IMR-90 (cell line): ENCODE measurements around the gene IGF2BP3. TPM values are rescaled to one million over a fixed set of nuclear protein-coding genes. Genes with fewer than 3 reads are reported as not detected.

ENCODE experiments used
- ATAC-seq: fragments of 200-7000 bp; cut with Tn5 transposase; 2 replicates; pipeline ENCODE4 v1.9.1; 2020; ENCODE audit warnings: low read depth, mild to moderate bottlenecking, moderate library complexity
- BruUV-seq: library from RNA; stranded (reverse); fragments of 400-500 nt; replicated peaks from 2 replicates; lab custom pipeline; 2021; lab: Mats Ljungman, UMichigan
- CTCF ChIA-PET: fragments of 300-600 bp; formaldehyde crosslinking; extraction: SDS; loops from one replicate; lab custom pipeline; 2021; ENCODE audit warnings: antibody characterized with exemption; lab: Yijun Ruan, JAX
- POLR2A ChIA-PET: fragments of 300-600 bp; sonication (Branson Sonifier 250); formaldehyde crosslinking; loops from one replicate; lab custom pipeline; 2022; ENCODE audit warnings: antibody characterized with exemption; ENCODE audit not compliant: unreplicated experiment; lab: Charles Lee
- DNase-seq: peaks from one replicate; pipeline ENCODE4 v3.0.0; 2013
- H2AFZ ChIP-seq: replicated peaks from 2 replicates; pipeline ENCODE3; 2013; ENCODE audit warnings: low read length, mild to moderate bottlenecking; ENCODE audit not compliant: poor library complexity
- H2AK5ac ChIP-seq: 2 replicates; pipeline ENCODE4 v1.6.1; 2013; ENCODE audit warnings: low read depth, low read length, inconsistent platforms
- H2AK9ac ChIP-seq: replicated peaks from 2 replicates; pipeline ENCODE3; 2013; ENCODE audit warnings: mild to moderate bottlenecking, low read depth, low read length, moderate library complexity; ENCODE audit not compliant: poor library complexity
- H2BK120ac ChIP-seq: 2 replicates; pipeline ENCODE4 v1.6.1; 2013; ENCODE audit warnings: low read depth, low read length, inconsistent platforms
- H2BK15ac ChIP-seq: 3 replicates; pipeline ENCODE4 v1.6.1; 2013; ENCODE audit warnings: low read depth, low read length, inconsistent platforms
- H2BK20ac ChIP-seq: 2 replicates; pipeline ENCODE4 v1.6.1; 2013; ENCODE audit warnings: low read depth, mild to moderate bottlenecking, inconsistent platforms, low read length, moderate library complexity
- H2BK5ac ChIP-seq: 2 replicates; pipeline ENCODE4 v1.6.1; 2013; ENCODE audit warnings: mild to moderate bottlenecking, low read depth, low read length, inconsistent platforms; ENCODE audit not compliant: poor library complexity, severe bottlenecking
- H3K14ac ChIP-seq: replicated peaks from 2 replicates; pipeline ENCODE4 v1.6.1; 2013; ENCODE audit warnings: low read depth, low read length, inconsistent platforms
- H3K18ac ChIP-seq: 2 replicates; pipeline ENCODE4 v1.6.1; 2013; ENCODE audit warnings: low read depth, low read length, control low read depth
- H3K23ac ChIP-seq: 2 replicates; pipeline ENCODE4 v1.6.1; 2013; ENCODE audit warnings: low read depth, low read length, inconsistent platforms
- H3K27ac ChIP-seq: 2 replicates; pipeline ENCODE4 v1.5.1; 2013; ENCODE audit warnings: mild to moderate bottlenecking, control low read depth, low read length; ENCODE audit not compliant: insufficient read depth
- H3K27me3 ChIP-seq: 2 replicates; pipeline ENCODE4 v1.6.1; 2013; ENCODE audit warnings: low read length; ENCODE audit not compliant: control insufficient read depth, insufficient read depth
- H3K36me3 ChIP-seq: 2 replicates; pipeline ENCODE4 v1.6.1; 2013; ENCODE audit warnings: low read length, mixed read lengths; ENCODE audit not compliant: control insufficient read depth, insufficient read depth
- H3K4ac ChIP-seq: 2 replicates; pipeline ENCODE4 v1.6.1; 2013; ENCODE audit warnings: low read depth, low read length, inconsistent platforms
- H3K4me1 ChIP-seq: 2 replicates; pipeline ENCODE4 v1.6.1; 2013; ENCODE audit warnings: low read length, mixed read lengths; ENCODE audit not compliant: control insufficient read depth, insufficient read depth
- H3K4me2 ChIP-seq: 2 replicates; pipeline ENCODE4 v1.6.1; 2013; ENCODE audit warnings: low read depth, mild to moderate bottlenecking, control low read depth, low read length, moderate library complexity
- H3K4me3 ChIP-seq: 2 replicates; pipeline ENCODE4 v1.5.1; 2013; ENCODE audit warnings: low read depth, mild to moderate bottlenecking, control low read depth, low read length, moderate library complexity; ENCODE audit not compliant: insufficient read depth
- H3K56ac ChIP-seq: 2 replicates; pipeline ENCODE4 v1.6.1; 2013; ENCODE audit warnings: low read length, inconsistent platforms; ENCODE audit not compliant: insufficient read depth; ENCODE audit errors: extremely low read depth
- H3K79me1 ChIP-seq, 2 experiments: 2 replicates each; pipeline ENCODE4 v1.6.1; 2013; ENCODE audit warnings: low read length in 2 of 2, inconsistent platforms in 1 of 2, low read depth in 1 of 2
- H3K9ac ChIP-seq: 2 replicates; pipeline ENCODE4 v1.6.1; 2013; ENCODE audit warnings: low read depth, low read length, control low read depth
- H3K9me1 ChIP-seq: 2 replicates; pipeline ENCODE4 v1.6.1; 2013; ENCODE audit warnings: low read length, inconsistent platforms; ENCODE audit not compliant: insufficient read depth
- H3K9me3 ChIP-seq: 2 replicates; pipeline ENCODE4 v1.6.1; 2013; ENCODE audit warnings: low read length; ENCODE audit not compliant: control insufficient read depth, insufficient read depth
- H4K20me1 ChIP-seq: 2 replicates; pipeline ENCODE4 v1.6.1; 2013; ENCODE audit warnings: low read length, inconsistent platforms; ENCODE audit not compliant: insufficient read depth
- H4K5ac ChIP-seq: 2 replicates; pipeline ENCODE4 v1.6.1; 2013; ENCODE audit warnings: mild to moderate bottlenecking, low read depth, low read length, control low read depth
- H4K8ac ChIP-seq, 2 experiments: 2 replicates each; pipeline ENCODE4 v1.6.1; 2013; ENCODE audit warnings: low read depth in 2 of 2, low read length in 2 of 2, control low read depth in 1 of 2, inconsistent platforms in 1 of 2
- H4K91ac ChIP-seq: 2 replicates; pipeline ENCODE4 v1.6.1; 2013; ENCODE audit warnings: low read depth, low read length, inconsistent platforms; ENCODE audit not compliant: insufficient read depth
- BHLHE40 ChIP-seq: fragments of 150-350 bp; IDR thresholded peaks from 2 replicates; pipeline ENCODE4 v1.6.1; 2016; ENCODE audit warnings: mild to moderate bottlenecking, low read depth, low read length
- CEBPB ChIP-seq: IDR thresholded peaks from 2 replicates; pipeline ENCODE4 v1.6.1; 2012; ENCODE audit warnings: low read depth, low read length, improper control_type of control experiment
- CHD1 ChIP-seq: IDR thresholded peaks from 2 replicates; pipeline ENCODE4 v1.6.1; 2012; ENCODE audit warnings: low read depth, low read length, improper control_type of control experiment
- FOS ChIP-seq: fragments of 150-350 bp; IDR thresholded peaks from 2 replicates; pipeline ENCODE4 v1.6.1; 2016; ENCODE audit warnings: low read depth, low read length
- MAFK ChIP-seq: IDR thresholded peaks from 2 replicates; pipeline ENCODE4 v1.6.1; 2012; ENCODE audit warnings: low read depth, low read length, improper control_type of control experiment
- MAZ ChIP-seq: IDR thresholded peaks from 2 replicates; pipeline ENCODE4 v1.6.1; 2012; ENCODE audit warnings: low read depth, mild to moderate bottlenecking, low read length, improper control_type of control experiment, moderate library complexity, borderline replicate concordance
- MXI1 ChIP-seq: IDR thresholded peaks from 2 replicates; pipeline ENCODE4 v1.6.1; 2012; ENCODE audit warnings: low read depth, mild to moderate bottlenecking, low read length, moderate library complexity, borderline replicate concordance
- NFE2L2 ChIP-seq: fragments of 150-350 bp; IDR thresholded peaks from 2 replicates; pipeline ENCODE4 v1.6.1; 2016; ENCODE audit warnings: low read depth, mild to moderate bottlenecking, low read length
- POLR2A ChIP-seq: IDR thresholded peaks from 2 replicates; pipeline ENCODE4 v1.6.1; 2012; ENCODE audit warnings: mild to moderate bottlenecking, low read depth, low read length
- RAD21 ChIP-seq: IDR thresholded peaks from 2 replicates; pipeline ENCODE4 v1.6.1; 2012; ENCODE audit warnings: low read length, improper control_type of control experiment
- RCOR1 ChIP-seq: IDR thresholded peaks from 2 replicates; pipeline ENCODE4 v1.6.1; 2012; ENCODE audit warnings: mild to moderate bottlenecking, low read length, improper control_type of control experiment; ENCODE audit not compliant: insufficient replicate concordance
- RFX5 ChIP-seq: IDR thresholded peaks from 2 replicates; pipeline ENCODE4 v1.8.0; 2012; ENCODE audit warnings: low read depth, mild to moderate bottlenecking, low read length, moderate library complexity
- SMC3 ChIP-seq: fragments of 150-350 bp; IDR thresholded peaks from 2 replicates; pipeline ENCODE4 v1.6.1; 2016; ENCODE audit warnings: low read depth, mild to moderate bottlenecking, antibody characterized with exemption, low read length, moderate library complexity
- WGBS, 2 experiments: methylation state at CpG; one replicate each; pipeline versions ENCODE4 v1.1.5 to v1.1.7; 2013; ENCODE audit warnings: missing lambda C conversion rate in 2 of 2; ENCODE audit not compliant: insufficient read length in 1 of 2; ENCODE audit errors: extremely low coverage in 2 of 2; 5-methylcytosine and 5-hydroxymethylcytosine counted together
- dilution Hi-C: fragments of 300-500 bp; cut with HindIII; formaldehyde crosslinking; loops from one replicate; pipeline ENCODE4 v1.14.3; 2018; ENCODE audit warnings: low sequenced_read_pairs; ENCODE audit not compliant: unreplicated experiment
- in situ Hi-C: fragments of 300-500 bp; cut with MboI; formaldehyde crosslinking; loops from 3 replicates; pipeline ENCODE4 v1.14.3; 2019; ENCODE audit warnings: low sequenced_read_pairs, inconsistent platforms, mixed read lengths
- intact Hi-C: fragments of 100-400 bp; cut with micrococcal nuclease; formaldehyde crosslinking; loops from 2 replicates; pipeline ENCODE4 v1.10.0; 2022
- polyA plus RNA-seq, 3 experiments: library from polyadenylated mRNA; depleted of rRNA; stranded (reverse); fragments of >200 nt; gene quantifications; 2 replicates each; pipeline ENCODE4 v1.2.3, GENCODE V29; 2012; ENCODE audit warnings: low replicate concordance in 1 of 3
- total RNA-seq: library from RNA; depleted of rRNA; stranded (reverse); fragments of >200 nt; gene quantifications from 2 replicates; pipeline ENCODE4 v1.2.3, GENCODE V29; 2012
- TF ChIP-seq, protein P1 (sequence below): fragments of 150-350 bp; IDR thresholded peaks from 2 replicates; pipeline ENCODE4 v1.6.1; 2017; ENCODE audit warnings: mild to moderate bottlenecking, antibody characterized with exemption, low read length, low read depth
- TF ChIP-seq, protein P2 (sequence below): fragments of 150-350 bp; IDR thresholded peaks from 2 replicates; pipeline ENCODE4 v1.6.1; 2016; ENCODE audit warnings: low read depth, mild to moderate bottlenecking, low read length, moderate library complexity, borderline replicate concordance
- TF ChIP-seq, protein P3 (sequence below): conservative IDR thresholded peaks from 2 replicates; pipeline ENCODE4 v1.5.1; 2012; ENCODE audit warnings: mild to moderate bottlenecking, low read depth, low read length, improper control_type of control experiment

IGF2BP3 gene
- total and polyA plus RNA-seq, 2 of the 4 experiments (the other 2 are of a cell fraction): 50.9 to 59.3 TPM

DNA sequence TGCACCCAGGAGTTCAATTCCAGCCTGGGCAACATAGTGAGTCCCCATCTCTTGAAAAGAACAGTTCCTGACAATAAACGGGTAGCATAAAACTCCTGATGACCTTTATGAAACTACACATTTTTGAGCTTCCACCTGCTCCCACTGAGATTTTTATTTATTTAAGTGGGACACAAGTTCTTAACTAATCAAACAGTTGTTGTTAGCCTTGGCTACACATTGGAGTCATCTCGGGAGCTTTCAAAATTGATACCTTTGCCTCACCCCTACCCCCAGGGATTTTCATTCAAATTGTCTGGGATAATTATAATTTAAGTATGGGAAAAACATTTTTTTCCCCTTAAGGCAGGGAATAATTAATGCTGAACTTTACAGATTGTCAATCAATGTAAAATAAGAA is 131.9 kb downstream of the IGF2BP3 start:
- Histone ChIP-seq H2AK5ac (no peak overlapping the region), H2BK5ac (no peak overlapping the region), H3K27me3 (no peaks in the 10 kb centered on the region), H3K9ac (no peak overlapping the region), H3K56ac (no peak overlapping the region), H3K4me3 (no peak overlapping the region), H3K4ac (no peak overlapping the region), H2AFZ (no peak overlapping the region), H3K14ac (no peak overlapping the region), H3K36me3 (peaks cover 21% of the 10 kb centered on the region), H3K23ac (no peak overlapping the region), H3K18ac (no peak overlapping the region), H4K8ac (no peak overlapping the region), H2BK15ac (no peak overlapping the region), H4K5ac (no peak overlapping the region), H2BK20ac (no peak overlapping the region), H3K9me1 (peaks cover 5% of the 10 kb centered on the region), H3K4me1 (peaks cover 23% of the 10 kb centered on the region), H3K27ac (no peak overlapping the region), H3K79me1 (peaks cover 19 to 57% of the 10 kb centered on the region in 2 experiments), H3K4me2 (no peak overlapping the region), H2BK120ac (no peak overlapping the region), H4K91ac (no peak overlapping the region), H3K9me3 (peaks cover 5% of the 10 kb centered on the region), H2AK9ac (no peak overlapping the region), H4K20me1 (peaks cover 9% of the 10 kb centered on the region; the same call in 1 of the 2 replicates)
- POLR2A ChIA-PET: no interaction called here
- dilution Hi-C loops (no loop called here), in situ Hi-C loops (no loop called here), intact Hi-C loops (no loop called here)
- BruUV-seq: no TSS peak
- TF ChIP-seq FOS: no peak
- TF ChIP-seq, protein P1, sequence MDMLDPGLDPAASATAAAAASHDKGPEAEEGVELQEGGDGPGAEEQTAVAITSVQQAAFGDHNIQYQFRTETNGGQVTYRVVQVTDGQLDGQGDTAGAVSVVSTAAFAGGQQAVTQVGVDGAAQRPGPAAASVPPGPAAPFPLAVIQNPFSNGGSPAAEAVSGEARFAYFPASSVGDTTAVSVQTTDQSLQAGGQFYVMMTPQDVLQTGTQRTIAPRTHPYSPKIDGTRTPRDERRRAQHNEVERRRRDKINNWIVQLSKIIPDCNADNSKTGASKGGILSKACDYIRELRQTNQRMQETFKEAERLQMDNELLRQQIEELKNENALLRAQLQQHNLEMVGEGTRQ: no peak
- TF ChIP-seq RFX5: no peak
- TF ChIP-seq CEBPB: no peak
- no peak for TF ChIP-seq BHLHE40
- no peak for TF ChIP-seq MAZ
- TF ChIP-seq, protein P2, sequence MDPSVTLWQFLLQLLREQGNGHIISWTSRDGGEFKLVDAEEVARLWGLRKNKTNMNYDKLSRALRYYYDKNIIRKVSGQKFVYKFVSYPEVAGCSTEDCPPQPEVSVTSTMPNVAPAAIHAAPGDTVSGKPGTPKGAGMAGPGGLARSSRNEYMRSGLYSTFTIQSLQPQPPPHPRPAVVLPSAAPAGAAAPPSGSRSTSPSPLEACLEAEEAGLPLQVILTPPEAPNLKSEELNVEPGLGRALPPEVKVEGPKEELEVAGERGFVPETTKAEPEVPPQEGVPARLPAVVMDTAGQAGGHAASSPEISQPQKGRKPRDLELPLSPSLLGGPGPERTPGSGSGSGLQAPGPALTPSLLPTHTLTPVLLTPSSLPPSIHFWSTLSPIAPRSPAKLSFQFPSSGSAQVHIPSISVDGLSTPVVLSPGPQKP: no peak
- no peak for TF ChIP-seq RAD21
- no peak for TF ChIP-seq SMC3
- no peak for TF ChIP-seq NFE2L2
- no peak for TF ChIP-seq MAFK
- no peak for TF ChIP-seq RCOR1
- no peak for TF ChIP-seq MXI1
- TF ChIP-seq, protein P3, sequence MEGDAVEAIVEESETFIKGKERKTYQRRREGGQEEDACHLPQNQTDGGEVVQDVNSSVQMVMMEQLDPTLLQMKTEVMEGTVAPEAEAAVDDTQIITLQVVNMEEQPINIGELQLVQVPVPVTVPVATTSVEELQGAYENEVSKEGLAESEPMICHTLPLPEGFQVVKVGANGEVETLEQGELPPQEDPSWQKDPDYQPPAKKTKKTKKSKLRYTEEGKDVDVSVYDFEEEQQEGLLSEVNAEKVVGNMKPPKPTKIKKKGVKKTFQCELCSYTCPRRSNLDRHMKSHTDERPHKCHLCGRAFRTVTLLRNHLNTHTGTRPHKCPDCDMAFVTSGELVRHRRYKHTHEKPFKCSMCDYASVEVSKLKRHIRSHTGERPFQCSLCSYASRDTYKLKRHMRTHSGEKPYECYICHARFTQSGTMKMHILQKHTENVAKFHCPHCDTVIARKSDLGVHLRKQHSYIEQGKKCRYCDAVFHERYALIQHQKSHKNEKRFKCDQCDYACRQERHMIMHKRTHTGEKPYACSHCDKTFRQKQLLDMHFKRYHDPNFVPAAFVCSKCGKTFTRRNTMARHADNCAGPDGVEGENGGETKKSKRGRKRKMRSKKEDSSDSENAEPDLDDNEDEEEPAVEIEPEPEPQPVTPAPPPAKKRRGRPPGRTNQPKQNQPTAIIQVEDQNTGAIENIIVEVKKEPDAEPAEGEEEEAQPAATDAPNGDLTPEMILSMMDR: no peak
- no peak for TF ChIP-seq POLR2A
- TF ChIP-seq CHD1: no peak
- DNase-seq (no peak), ATAC-seq (no peak)
- CTCF ChIA-PET: no interaction called here
- WGBS, 2 experiments: no CpG with 5 or more reads among the region's 2 CpGs
